ENCODE results near the gene SLC39A9. TPM values are rescaled to one million over a fixed set of nuclear protein-coding genes. Genes with fewer than 3 reads are reported as not detected.
"Not testable (repeated sequence)": the region's sequence is repeated elsewhere in the genome, so short reads cannot be mapped to it uniquely, and the experiment has no call there.

Gene SLC39A9
- total RNA-seq, 2 donors from 2014 or later, result 44.3 to 58.8 TPM

- Histone ChIP-seq H3K9me3 (no peaks in the 10 kb centered on the region), H3K36me3 (no peaks in the 10 kb centered on the region), H3K4me3 (no peak overlapping the region), H3K4me1 (ENCODE audit: control insufficient read depth in 1 of 2, low read depth in 2 of 2) (no peaks in the 10 kb centered on the region), H3K27ac (no peak overlapping the region), H3K27me3 (replicated peaks; ENCODE audit: insufficient read depth) (no peaks in the 10 kb centered on the region)
- no peak for ATAC-seq (ENCODE audit: insufficient number of reproducible peaks, low FRiP score, low read depth)
- no peak for TF ChIP-seq CTCF (IDR thresholded peaks at IDR 0.05)
- no peak for DNase-seq (ENCODE audit: low spot score)
These were observed 92.7 kb downstream of the SLC39A9 start for GRCh38 chr14:69491193-69491592.

GRCh38 chr14:69493038-69493437, 94.5 kb downstream of the SLC39A9 start:
- Histone ChIP-seq H3K36me3 (no peaks in the 10 kb centered on the region), H3K4me3 (no peak overlapping the region), H3K27ac (no peak overlapping the region), H3K4me1 (ENCODE audit: control insufficient read depth in 1 of 2, low read depth in 2 of 2) (no peaks in the 10 kb centered on the region), H3K27me3 (replicated peaks; ENCODE audit: insufficient read depth) (no peaks in the 10 kb centered on the region), H3K9me3 (no peaks in the 10 kb centered on the region)
- TF ChIP-seq CTCF (IDR thresholded peaks at IDR 0.05), result no peak
- DNase-seq (ENCODE audit: low spot score) (no peak), ATAC-seq (ENCODE audit: insufficient number of reproducible peaks, low FRiP score, low read depth) (no peak)

GRCh38 chr14:69493791-69494190, 95.3 kb downstream of the SLC39A9 start:
- Histone ChIP-seq H3K27ac (no peak overlapping the region), H3K4me3 (no peak overlapping the region), H3K4me1 (ENCODE audit: control insufficient read depth in 1 of 2, low read depth in 2 of 2) (no peaks in the 10 kb centered on the region), H3K9me3 (no peaks in the 10 kb centered on the region), H3K27me3 (replicated peaks; ENCODE audit: insufficient read depth) (no peaks in the 10 kb centered on the region), H3K36me3 (no peaks in the 10 kb centered on the region)
- TF ChIP-seq CTCF (IDR thresholded peaks at IDR 0.05), result no peak
- ATAC-seq (ENCODE audit: insufficient number of reproducible peaks, low FRiP score, low read depth) (no peak), DNase-seq (ENCODE audit: low spot score) (no peak)

- no peak overlapping the region for H3K4me3 ChIP-seq
- TF ChIP-seq CTCF (IDR thresholded peaks at IDR 0.05), result no peak
- H3K36me3 ChIP-seq, result no peaks in the 10 kb centered on the region
- ATAC-seq (ENCODE audit: insufficient number of reproducible peaks, low FRiP score, low read depth), result no peak
- no peak for DNase-seq (ENCODE audit: low spot score)
- no peaks in the 10 kb centered on the region for H3K9me3 ChIP-seq
- no peaks in the 10 kb centered on the region for H3K4me1 ChIP-seq (ENCODE audit: control insufficient read depth in 1 of 2, low read depth in 2 of 2)
- no peaks in the 10 kb centered on the region for H3K27me3 ChIP-seq (replicated peaks; ENCODE audit: insufficient read depth)
- no peak overlapping the region for H3K27ac ChIP-seq
These were observed 96.9 kb downstream of the SLC39A9 start for GRCh38 chr14:69495341-69495921.

GRCh38 chr14:69497866-69498265, 99.4 kb downstream of the SLC39A9 start:
- ATAC-seq (ENCODE audit: insufficient number of reproducible peaks, low FRiP score, low read depth); H3K27me3 ChIP-seq (replicated peaks; ENCODE audit: insufficient read depth): not testable (repeated sequence)

GRCh38 chr14:69498286-69498685, 99.8 kb downstream of the SLC39A9 start:
- H3K27ac ChIP-seq; DNase-seq (ENCODE audit: low spot score): not testable (repeated sequence)

More at GRCh38 chr14:69497866-69498265, 99.4 kb downstream of the SLC39A9 start:
- H3K27ac ChIP-seq; H3K36me3 ChIP-seq; H3K9me3 ChIP-seq; H3K4me3 ChIP-seq; DNase-seq (ENCODE audit: low spot score): not testable (repeated sequence)
- H3K4me1 ChIP-seq (ENCODE audit: control insufficient read depth in 1 of 2, low read depth in 2 of 2), result peaks cover 7 to 12% of the 10 kb centered on the region in 2 donors

More at GRCh38 chr14:69498286-69498685, 99.8 kb downstream of the SLC39A9 start:
- H3K4me3 ChIP-seq; ATAC-seq (ENCODE audit: insufficient number of reproducible peaks, low FRiP score, low read depth); H3K36me3 ChIP-seq; H3K27me3 ChIP-seq (replicated peaks; ENCODE audit: insufficient read depth); H3K9me3 ChIP-seq: not testable (repeated sequence)
- peaks cover 7 to 12% of the 10 kb centered on the region in 2 donors for H3K4me1 ChIP-seq (ENCODE audit: control insufficient read depth in 1 of 2, low read depth in 2 of 2)
